Stimulated activated naive CD4-positive, alpha-beta T cell (primary cell): ENCODE results near the gene NEB.
A peak's percentile ranks its signal among the peaks of the same experiment; 100 is the strongest.

Source experiments
- DNase-seq, 6 experiments: peaks; one replicate each; lab custom pipeline; 2025; lab: John Stamatoyannopoulos, UW

NEB gene

DNA sequence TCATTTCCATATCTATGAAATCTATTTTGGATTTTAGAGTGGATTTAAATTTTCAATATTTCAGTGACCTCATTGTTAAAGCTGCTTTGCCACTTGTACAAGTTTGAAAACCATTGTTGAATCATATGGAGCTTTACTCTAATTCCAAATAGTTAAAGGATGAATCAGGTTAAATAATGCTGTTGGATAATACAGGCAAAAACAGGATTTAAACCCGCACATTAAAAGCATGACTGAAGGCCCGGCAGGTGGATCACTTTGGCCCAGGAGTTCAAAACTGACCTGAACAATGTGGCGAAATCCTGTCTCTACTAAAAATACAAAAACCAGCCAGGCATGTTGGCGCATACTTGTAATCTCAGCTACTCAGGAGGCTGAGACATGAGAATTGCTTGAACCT is 256.3 kb downstream of the NEB start:
- no peak for DNase-seq

GRCh38 chr2:151476287-151476686 is 258.0 kb downstream of the NEB start:
- DNase-seq, result no peak

DNA sequence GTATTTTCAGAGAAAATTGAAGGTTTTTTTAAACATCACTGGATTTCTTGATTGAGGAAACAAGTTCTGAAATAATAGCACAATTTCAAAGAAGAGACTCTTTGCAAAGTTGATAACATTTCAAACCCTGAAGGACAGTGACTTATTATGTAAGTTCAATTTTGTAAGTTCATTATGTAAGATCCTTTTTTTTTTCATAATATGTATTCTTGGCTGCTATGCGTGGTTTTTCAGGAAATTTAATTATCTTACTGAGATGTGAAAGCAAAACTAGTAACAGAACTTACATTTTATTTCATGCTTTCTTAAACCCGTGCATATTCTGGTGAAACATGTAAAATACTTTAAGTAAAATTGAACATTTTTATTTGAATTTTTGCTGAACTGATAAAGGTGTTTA is 259.2 kb downstream of the NEB start:
- DNase-seq, result no peak

- DNase-seq, result no peak
Observed at GRCh38 chr2:151472966-151473365, 261.3 kb downstream of the NEB start.

GRCh38 chr2:151470556-151470955 is 263.7 kb downstream of the NEB start:
- no peak for DNase-seq

GRCh38 chr2:151465771-151466170 is 268.5 kb downstream of the NEB start:
- DNase-seq, result no peak

GRCh38 chr2:151459358-151459757 is 274.9 kb downstream of the NEB start:
- DNase-seq, result no peak

DNA sequence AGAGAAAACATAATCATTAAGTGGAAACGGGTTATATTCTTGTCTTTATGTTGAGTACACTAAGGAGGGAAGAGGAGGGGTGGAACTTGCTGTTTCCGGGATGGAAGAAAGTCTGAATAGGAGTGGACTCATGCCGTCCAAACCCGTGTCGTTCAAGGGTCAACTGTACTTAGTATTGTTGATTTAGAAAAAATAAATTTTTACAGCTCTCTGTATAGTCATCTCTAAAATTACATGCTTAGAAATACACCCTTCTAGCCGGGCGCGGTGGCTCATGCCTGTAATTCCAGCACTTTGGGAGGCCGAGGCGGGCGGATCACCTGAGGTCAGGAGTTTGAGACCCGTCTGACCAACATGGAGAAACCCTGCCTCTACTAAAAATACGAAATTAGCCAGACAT is 295.1 kb downstream of the NEB start:
- DNase-seq, result no peak

- no peak for DNase-seq
Observed at GRCh38 chr2:151438506-151438905, 295.8 kb downstream of the NEB start.

- peak in 2 of 6 experiments; percentile 34 to 47 for DNase-seq
Observed at GRCh38 chr2:151437630-151438029, 296.6 kb downstream of the NEB start.
